ENCODE results near the gene BCL2.

- TF ChIP-seq POLR2A (IDR thresholded peaks at IDR 0.05; ENCODE audit: low read depth) (no peak), CTCF (IDR thresholded peaks at IDR 0.05) (no peak), EP300 (IDR thresholded peaks at IDR 0.05) (no peak), POLR2AphosphoS5 (IDR thresholded peaks at IDR 0.05) (peak in 1 of 2 donors; percentile 62)
These were observed at the start of gene BCL2 for GRCh38 chr18:63319383-63320122.
